Coronary artery (tissue), 2 donors: Measurements from ENCODE around the gene GYPB.
A peak's percentile ranks its signal among the peaks of the same experiment; 100 is the strongest.
"Not testable (repeated sequence)": the region's sequence is repeated elsewhere in the genome, so short reads cannot be mapped to it uniquely, and the experiment has no call there.

Source experiments
- DNase-seq: peaks from one replicate; pipeline ENCODE4 v3.0.0-alpha.2; 2017; ENCODE audit warnings: low spot score
- H3K27ac ChIP-seq, 2 donors: fragments of 200-600 bp; sonication (generic); one replicate each; pipeline ENCODE4 v1.5.1; 2016 to 2019
- H3K4me3 ChIP-seq: fragments of 200-600 bp; sonication (generic); 2 replicates; pipeline ENCODE4 v1.5.1; 2016; ENCODE audit warnings: mild to moderate bottlenecking, moderate library complexity
- CTCF ChIP-seq: fragments of 200-600 bp; sonication (generic); IDR thresholded peaks from one replicate; pipeline ENCODE4 v1.5.1; 2019; ENCODE audit warnings: antibody characterized with exemption

The GYPB gene

GRCh38 chr4:144021336-144021990, 2.3 kb upstream of the GYPB start:
- peak; percentile 23 for TF ChIP-seq CTCF
- DNase-seq, H3K27ac ChIP-seq, H3K4me3 ChIP-seq: not testable (repeated sequence)

GRCh38 chr4:144018223-144019000, 768 bp downstream of the GYPB start:
- DNase-seq, result not testable (repeated sequence)

GRCh38 chr4:144017271-144017670, 1.9 kb downstream of the GYPB start:
- H3K27ac ChIP-seq, DNase-seq: not testable (repeated sequence)

More at GRCh38 chr4:144018223-144019000, 768 bp downstream of the GYPB start:
- not testable (repeated sequence) for H3K27ac ChIP-seq, H3K4me3 ChIP-seq

GRCh38 chr4:144016057-144016605, 3.0 kb downstream of the GYPB start:
- not testable (repeated sequence) for H3K27ac ChIP-seq, DNase-seq, H3K4me3 ChIP-seq

More at GRCh38 chr4:144017271-144017670, 1.9 kb downstream of the GYPB start:
- not testable (repeated sequence) for H3K4me3 ChIP-seq

- no peak for TF ChIP-seq CTCF
- Histone ChIP-seq H3K27ac (no peak overlapping the region), H3K4me3 (no peak overlapping the region)
- no peak for DNase-seq
Measured at GRCh38 chr4:144014808-144015207, 4.4 kb downstream of the GYPB start.

- H3K4me3 ChIP-seq, H3K27ac ChIP-seq, DNase-seq: not testable (repeated sequence)
Measured at GRCh38 chr4:144008602-144009001, 10.6 kb downstream of the GYPB start.

GRCh38 chr4:144007960-144008359, 11.2 kb downstream of the GYPB start:
- DNase-seq, H3K27ac ChIP-seq, H3K4me3 ChIP-seq: not testable (repeated sequence)

- not testable (repeated sequence) for H3K27ac ChIP-seq, H3K4me3 ChIP-seq, DNase-seq
Measured at GRCh38 chr4:144006200-144006803, 12.9 kb downstream of the GYPB start.

GRCh38 chr4:144005558-144005953, 13.6 kb downstream of the GYPB start:
- not testable (repeated sequence) for H3K4me3 ChIP-seq

GRCh38 chr4:144004868-144005557, 14.2 kb downstream of the GYPB start:
- DNase-seq, H3K27ac ChIP-seq, H3K4me3 ChIP-seq: not testable (repeated sequence)

More at GRCh38 chr4:144005558-144005953, 13.6 kb downstream of the GYPB start:
- not testable (repeated sequence) for H3K27ac ChIP-seq, DNase-seq

GRCh38 chr4:144003890-144004265, 15.3 kb downstream of the GYPB start:
- H3K27ac ChIP-seq, H3K4me3 ChIP-seq, DNase-seq: not testable (repeated sequence)

- H3K4me3 ChIP-seq, DNase-seq, H3K27ac ChIP-seq: not testable (repeated sequence)
Measured at GRCh38 chr4:144003205-144003889, 15.8 kb downstream of the GYPB start.

GRCh38 chr4:144000331-144000995, 18.7 kb downstream of the GYPB start:
- not testable (repeated sequence) for DNase-seq, H3K27ac ChIP-seq

GRCh38 chr4:143996193-143996592, 23.0 kb downstream of the GYPB start:
- not testable (repeated sequence) for DNase-seq

More at GRCh38 chr4:144000331-144000995, 18.7 kb downstream of the GYPB start:
- H3K4me3 ChIP-seq, result not testable (repeated sequence)

GRCh38 chr4:143991761-143992160, 27.4 kb downstream of the GYPB start:
- not testable (repeated sequence) for DNase-seq, H3K4me3 ChIP-seq, H3K27ac ChIP-seq

More at GRCh38 chr4:143996193-143996592, 23.0 kb downstream of the GYPB start:
- H3K4me3 ChIP-seq, H3K27ac ChIP-seq: not testable (repeated sequence)
